ENCODE results near the gene MILR1.

DNA sequence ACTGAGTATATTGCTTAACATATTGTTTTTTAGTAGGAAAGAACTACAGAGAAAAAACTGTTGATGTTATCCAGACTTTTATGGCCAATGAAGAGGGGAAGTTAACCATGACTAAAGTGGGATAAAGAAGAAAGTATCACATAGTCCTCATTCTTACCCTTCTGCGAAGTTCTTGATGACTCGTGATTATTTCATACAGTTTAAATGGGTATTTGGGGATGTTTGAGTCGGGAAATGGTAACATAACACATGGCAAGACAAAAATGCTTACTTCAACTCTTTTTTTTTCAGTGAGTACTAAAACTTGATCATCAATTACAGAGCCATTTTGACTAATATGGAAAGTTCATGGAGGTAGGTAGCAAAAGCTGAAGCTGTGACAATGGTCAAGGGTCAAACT is 43.1 kb downstream of the MILR1 start:
- TF ChIP-seq CTCF (IDR thresholded peaks at IDR 0.05) (no peak), POLR2A (IDR thresholded peaks at IDR 0.05) (no peak), EP300 (IDR thresholded peaks at IDR 0.05) (no peak)
